ENCODE measurements around the gene PHF21A. TPM values are rescaled to one million over a fixed set of nuclear protein-coding genes. Genes with fewer than 3 reads are reported as not detected.
A peak's percentile ranks its signal among the peaks of the same experiment; 100 is the strongest.

The PHF21A gene
- total and polyA plus RNA-seq, 2 of the 8 experiments (the other 6 are each of a cell fraction or from before 2014, with no cell fraction given): 17.6 to 40.3 TPM

DNA sequence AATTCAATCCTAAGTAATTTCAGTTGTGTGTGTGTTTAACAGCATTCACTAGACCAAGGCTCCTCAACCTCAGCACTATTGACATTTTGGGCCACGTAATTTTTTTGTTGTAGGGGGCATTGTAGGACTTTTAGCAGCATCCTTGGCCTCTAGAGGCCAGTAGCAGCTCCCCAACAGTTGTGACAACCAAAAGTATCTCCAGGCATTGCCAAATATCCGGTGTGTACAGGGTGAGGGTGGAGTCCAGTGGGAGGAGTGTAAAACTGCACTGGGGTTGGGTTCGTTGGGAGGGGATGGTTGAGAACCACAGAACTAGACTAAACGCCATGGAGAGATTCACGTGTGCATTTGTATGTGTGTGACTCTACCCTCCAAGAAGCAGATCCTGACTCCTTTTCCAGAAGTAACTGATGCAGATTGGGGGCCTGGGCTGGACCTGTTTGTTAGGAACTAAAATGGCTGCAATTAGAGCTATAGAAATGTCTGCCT lies 5.9 kb upstream of the PHF21A start:
- Histone ChIP-seq H3K23ac (ENCODE audit: insufficient read length) (no peak overlapping the region), H2AFZ (ENCODE audit: low read length) (no peak overlapping the region), H4K5ac (ENCODE audit: insufficient read length, low read depth, low read length) (no peak overlapping the region), H4K91ac (replicated peaks; ENCODE audit: insufficient read length, low read length) (no peak overlapping the region), H2BK20ac (ENCODE audit: low read length) (no peak overlapping the region), H4K8ac (ENCODE audit: extremely low read depth, insufficient read depth, low read length) (no peak overlapping the region), H3K56ac (replicated peaks; ENCODE audit: insufficient read length, low read depth, low read length) (no peak overlapping the region), H2BK5ac (ENCODE audit: low read depth, low read length) (no peak overlapping the region), H3K4me2 (ENCODE audit: insufficient read depth in 1 of 2, low read depth in 2 of 2, low read length in 2 of 2) (no peak overlapping the region), H3K9me3 (ENCODE audit: insufficient read depth in 2 of 2, low read depth in 1 of 2, low read length in 1 of 2) (no peaks in the 10 kb centered on the region), H3K4ac (replicated peaks; ENCODE audit: insufficient read length, low read depth, low read length) (no peak overlapping the region), H3K18ac (ENCODE audit: extremely low read depth, low read length) (no peak overlapping the region), H3K27ac (ENCODE audit: low read depth, low read length) (no peak overlapping the region), H3K4me1 (replicated peaks in 1 of 4; ENCODE audit: control insufficient read depth in 3 of 4, insufficient read depth in 4 of 4, low read length in 3 of 4) (peaks cover 0 to 3% (median 1%) of the 10 kb centered on the region in 4 experiments; a peak in 2 of 7 replicates), H3K36me3 (ENCODE audit: control insufficient read depth in 2 of 4, insufficient read depth in 4 of 4, low read length in 3 of 4) (no peaks in the 10 kb centered on the region), H3K79me2 (ENCODE audit: control insufficient read depth in 1 of 2, insufficient read depth in 2 of 2, low read length in 2 of 2) (peaks cover 0 to 2% of the 10 kb centered on the region in 2 experiments; a peak in 1 of 4 replicates), H2AK5ac (ENCODE audit: low read depth, low read length) (no peak overlapping the region), H2BK120ac (replicated peaks; ENCODE audit: low read depth, low read length) (no peak overlapping the region), H2BK12ac (ENCODE audit: low read depth, low read length) (no peak overlapping the region), H3K9ac (replicated peaks in 1 of 4; ENCODE audit: extremely low read depth in 1 of 4, low read depth in 3 of 4, low read length in 3 of 4) (no peak overlapping the region), H3K14ac (ENCODE audit: insufficient read length) (no peak overlapping the region), H2BK15ac (ENCODE audit: low read length) (no peak overlapping the region), H3K27me3 (replicated peaks in 1 of 4; ENCODE audit: control insufficient read depth in 3 of 4, extremely low read depth in 1 of 4, insufficient read depth in 3 of 4, low read length in 3 of 4) (no peaks in the 10 kb centered on the region), H3K23me2 (ENCODE audit: low read depth, low read length) (no peaks in the 10 kb centered on the region; the same call in 1 of the 2 replicates), H4K20me1 (replicated peaks in 1 of 2; ENCODE audit: control insufficient read depth in 1 of 2, insufficient read depth in 2 of 2, low read length in 2 of 2) (no peaks in the 10 kb centered on the region), H3K79me1 (ENCODE audit: low read depth, low read length) (no peaks in the 10 kb centered on the region), H3K4me3 (ENCODE audit: extremely low read depth in 1 of 4, insufficient read depth in 2 of 4, low read depth in 3 of 4, low read length in 4 of 4) (no peak overlapping the region)
- POLR2A ChIA-PET (ENCODE audit: partially characterized antibody): interaction anchor here (1.0 to 1.4 kb wide), 2 partner anchors 111 to 116 kb away, joined by 3 read pairs; no protein-coding TSS in a partner anchor
- FAIRE-seq: no peak
- CTCF ChIA-PET (ENCODE audit: partially characterized antibody): interaction anchor here (0.9 to 1.2 kb wide), 2 partner anchors 43 to 107 kb away, joined by 3 to 4 read pairs; no protein-coding TSS in a partner anchor
- 75% methylated on average over 5 of the region's 5 CpGs; no CpG with 5 or more reads in 1 of the 2 experiments for WGBS, 2 experiments (ENCODE audit: extremely low coverage in 1 of 2, insufficient coverage in 1 of 2, insufficient read length in 1 of 2, insufficient replicate concordance in 2 of 2, low coverage in 1 of 2, low lambda C conversion rate in 2 of 2, missing lambda C conversion rate in 1 of 2)
- DNase-seq (ENCODE audit: low read depth in 1 of 2, low spot score in 2 of 2): no peak
- TF ChIP-seq SRF (IDR thresholded peaks at IDR 0.05; ENCODE audit: low read depth, low read length) (no peak), BRCA1 (IDR thresholded peaks at IDR 0.05; ENCODE audit: low read depth, low read length) (no peak), ZNF274 (IDR thresholded peaks at IDR 0.05; ENCODE audit: borderline replicate concordance, extremely low read depth, low read length) (no peak), HDAC6 (IDR thresholded peaks at IDR 0.05; ENCODE audit: low read depth, low read length) (no peak), RAD21 (IDR thresholded peaks at IDR 0.05 in 1 of 2, conservative IDR thresholded peaks at IDR 0.05 in 1 of 2; ENCODE audit: low read depth in 2 of 2, low read length in 2 of 2) (peak; percentile 27 to 57; a peak in 2 of 4 replicates), POLR2A (IDR thresholded peaks at IDR 0.05; ENCODE audit: control extremely low read depth in 1 of 2, low read depth in 2 of 2, low read length in 2 of 2) (no peak), CTBP2 (IDR thresholded peaks at IDR 0.05; ENCODE audit: borderline replicate concordance, insufficient read depth, insufficient read length, low read length) (no peak), JUND (IDR thresholded peaks at IDR 0.05; ENCODE audit: low read length) (no peak)
- TF ChIP-seq, protein P1, sequence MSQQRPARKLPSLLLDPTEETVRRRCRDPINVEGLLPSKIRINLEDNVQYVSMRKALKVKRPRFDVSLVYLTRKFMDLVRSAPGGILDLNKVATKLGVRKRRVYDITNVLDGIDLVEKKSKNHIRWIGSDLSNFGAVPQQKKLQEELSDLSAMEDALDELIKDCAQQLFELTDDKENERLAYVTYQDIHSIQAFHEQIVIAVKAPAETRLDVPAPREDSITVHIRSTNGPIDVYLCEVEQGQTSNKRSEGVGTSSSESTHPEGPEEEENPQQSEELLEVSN (IDR thresholded peaks at IDR 0.05): no peak
- TF ChIP-seq, protein P2, sequence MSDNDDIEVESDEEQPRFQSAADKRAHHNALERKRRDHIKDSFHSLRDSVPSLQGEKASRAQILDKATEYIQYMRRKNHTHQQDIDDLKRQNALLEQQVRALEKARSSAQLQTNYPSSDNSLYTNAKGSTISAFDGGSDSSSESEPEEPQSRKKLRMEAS (IDR thresholded peaks at IDR 0.05): no peak
- TF ChIP-seq, protein P3, sequence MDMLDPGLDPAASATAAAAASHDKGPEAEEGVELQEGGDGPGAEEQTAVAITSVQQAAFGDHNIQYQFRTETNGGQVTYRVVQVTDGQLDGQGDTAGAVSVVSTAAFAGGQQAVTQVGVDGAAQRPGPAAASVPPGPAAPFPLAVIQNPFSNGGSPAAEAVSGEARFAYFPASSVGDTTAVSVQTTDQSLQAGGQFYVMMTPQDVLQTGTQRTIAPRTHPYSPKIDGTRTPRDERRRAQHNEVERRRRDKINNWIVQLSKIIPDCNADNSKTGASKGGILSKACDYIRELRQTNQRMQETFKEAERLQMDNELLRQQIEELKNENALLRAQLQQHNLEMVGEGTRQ (IDR thresholded peaks at IDR 0.05; ENCODE audit: low read length): no peak
